Esophagus muscularis mucosa (tissue), 4 donors: ENCODE data around the gene MYH15. TPM values are rescaled to one million over a fixed set of nuclear protein-coding genes. Genes with fewer than 3 reads are reported as not detected.

Source experiments
- DNase-seq: peaks from one replicate; pipeline ENCODE4 v3.0.0-alpha.2; 2017; ENCODE audit errors: extremely low spot score
- H3K27ac ChIP-seq, 4 donors: fragments of 200-600 bp; sonication (generic); replicated peaks in 1 of 4; 1 replicate in 3 of 4; 2 replicates in 1 of 4; pipeline ENCODE4 v1.5.1; 2016 to 2019; ENCODE audit warnings: mild to moderate bottlenecking in 1 of 4
- H3K27me3 ChIP-seq, 4 donors: fragments of 200-600 bp; sonication (generic); one replicate each; pipeline versions ENCODE4 v1.5.1 to v1.6.0; 2016 to 2019
- H3K36me3 ChIP-seq, 4 donors: fragments of 200-600 bp; sonication (generic); one replicate each; pipeline ENCODE4 v1.5.1; 2016 to 2019
- H3K4me1 ChIP-seq, 4 donors: fragments of 200-600 bp; sonication (generic); one replicate each; pipeline ENCODE4 v1.5.1; 2016 to 2019
- H3K4me3 ChIP-seq, 4 donors: fragments of 200-600 bp; sonication (generic); 1 replicate in 2 of 4; 2 replicates in 2 of 4; pipeline ENCODE4 v1.5.1; 2016 to 2019; ENCODE audit warnings: mild to moderate bottlenecking in 4 of 4, moderate library complexity in 1 of 4
- H3K9me3 ChIP-seq, 4 donors: fragments of 200-600 bp; sonication (generic); 1 replicate in 3 of 4; 2 replicates in 1 of 4; pipeline ENCODE4 v1.5.1; 2016 to 2019
- EP300 ChIP-seq: sonication (generic); formaldehyde crosslinking; IDR thresholded peaks from one replicate; pipeline ENCODE4 v1.6.1; 2017; ENCODE audit warnings: antibody characterized with exemption
- POLR2A ChIP-seq: fragments of 450-650 bp; IDR thresholded peaks from one replicate; pipeline ENCODE4 v1.6.1; 2017; ENCODE audit warnings: antibody characterized with exemption, moderate library complexity, mild to moderate bottlenecking, low read depth
- POLR2AphosphoS5 ChIP-seq, 2 donors: sonication (generic); formaldehyde crosslinking; IDR thresholded peaks; one replicate each; pipeline ENCODE4 v1.6.1; 2017; ENCODE audit warnings: antibody characterized with exemption in 2 of 2
- WGBS: methylation state at CpG from one replicate; pipeline ENCODE4 v1.1.5; 2018; 5-methylcytosine and 5-hydroxymethylcytosine counted together
- intact Hi-C: fragments of 100-400 bp; cut with DNase I; formaldehyde crosslinking; loops from one replicate; pipeline ENCODE4 v1.15.1; 2023
- total RNA-seq, 4 donors: library from RNA; depleted of rRNA; stranded (reverse); fragments of >200 nt; gene quantifications; one replicate each; pipeline versions ENCODE4 v1.1.0 to v1.2.1, GENCODE V29; 2016
- TF ChIP-seq, protein P1 (sequence below), 3 experiments: fragments of 200-600 bp in 2 of 3; fragments of 450-650 bp in 1 of 3; sonication (generic) in 2 of 3; IDR thresholded peaks; one replicate each; pipeline ENCODE4 v1.5.1; 2017 to 2019; ENCODE audit warnings: antibody characterized with exemption in 3 of 3, mild to moderate bottlenecking in 2 of 3, moderate library complexity in 1 of 3

The MYH15 gene
- total RNA-seq, 4 donors from 2014 or later: under 0.01 to 0.34 (median 0.12) TPM

DNA sequence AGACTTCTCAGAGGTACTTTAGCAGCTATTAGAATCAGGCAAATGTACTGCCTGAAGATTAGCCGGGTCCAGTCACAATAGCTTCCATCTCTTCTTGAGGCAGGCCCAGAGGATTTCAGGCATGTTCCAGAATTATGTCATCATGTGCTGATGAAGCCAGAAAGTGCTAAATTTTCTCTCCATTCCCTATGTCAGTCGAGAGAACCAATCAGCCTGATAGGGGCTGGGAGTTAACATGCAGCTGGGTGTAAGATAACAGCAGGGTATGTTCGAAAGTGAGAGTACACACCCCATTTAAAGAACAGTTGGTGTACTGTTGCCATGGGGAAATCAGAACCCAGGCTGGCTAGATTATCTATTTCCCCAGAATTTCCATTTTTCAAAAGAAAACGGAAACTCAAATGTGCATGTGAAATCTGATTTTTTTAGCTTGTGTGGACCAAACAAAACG, 48.7 kb downstream of the MYH15 start:
- Histone ChIP-seq H3K4me3 (no peak overlapping the region), H3K27me3 (no peaks in the 10 kb centered on the region), H3K4me1 (no peaks in the 10 kb centered on the region), H3K27ac (no peak overlapping the region), H3K9me3 (no peaks in the 10 kb centered on the region), H3K36me3 (no peaks in the 10 kb centered on the region)
- TF ChIP-seq EP300 (no peak), POLR2AphosphoS5 (IDR thresholded peaks at IDR 0.05) (no peak), POLR2A (no peak)
- TF ChIP-seq, protein P1, sequence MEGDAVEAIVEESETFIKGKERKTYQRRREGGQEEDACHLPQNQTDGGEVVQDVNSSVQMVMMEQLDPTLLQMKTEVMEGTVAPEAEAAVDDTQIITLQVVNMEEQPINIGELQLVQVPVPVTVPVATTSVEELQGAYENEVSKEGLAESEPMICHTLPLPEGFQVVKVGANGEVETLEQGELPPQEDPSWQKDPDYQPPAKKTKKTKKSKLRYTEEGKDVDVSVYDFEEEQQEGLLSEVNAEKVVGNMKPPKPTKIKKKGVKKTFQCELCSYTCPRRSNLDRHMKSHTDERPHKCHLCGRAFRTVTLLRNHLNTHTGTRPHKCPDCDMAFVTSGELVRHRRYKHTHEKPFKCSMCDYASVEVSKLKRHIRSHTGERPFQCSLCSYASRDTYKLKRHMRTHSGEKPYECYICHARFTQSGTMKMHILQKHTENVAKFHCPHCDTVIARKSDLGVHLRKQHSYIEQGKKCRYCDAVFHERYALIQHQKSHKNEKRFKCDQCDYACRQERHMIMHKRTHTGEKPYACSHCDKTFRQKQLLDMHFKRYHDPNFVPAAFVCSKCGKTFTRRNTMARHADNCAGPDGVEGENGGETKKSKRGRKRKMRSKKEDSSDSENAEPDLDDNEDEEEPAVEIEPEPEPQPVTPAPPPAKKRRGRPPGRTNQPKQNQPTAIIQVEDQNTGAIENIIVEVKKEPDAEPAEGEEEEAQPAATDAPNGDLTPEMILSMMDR (IDR thresholded peaks at IDR 0.05): no peak
- 46% methylated on average over 5 of the region's 5 CpGs for WGBS
- no peak for DNase-seq
- intact Hi-C loops: no loop called here

DNA sequence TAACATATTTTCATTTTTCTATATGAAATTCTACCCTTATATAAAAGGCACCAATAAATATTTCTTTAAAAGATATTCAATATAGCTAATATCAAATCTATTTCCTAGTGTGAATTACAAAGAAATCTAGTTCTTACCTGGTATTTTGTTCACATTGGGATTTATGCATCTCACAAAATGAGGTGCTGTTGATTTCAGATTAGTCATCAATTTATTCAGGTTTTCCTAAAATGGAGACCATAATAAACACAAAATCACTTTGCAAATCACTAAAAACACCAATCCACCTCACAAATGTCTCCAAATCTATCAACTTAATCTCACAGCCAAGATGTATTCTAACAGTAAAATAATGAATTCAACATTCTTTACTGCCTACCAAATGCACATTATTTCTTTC, 51.2 kb downstream of the MYH15 start:
- no peaks in the 10 kb centered on the region for H3K9me3 ChIP-seq
- intact Hi-C loops: no loop called here
- no peak for DNase-seq

DNA sequence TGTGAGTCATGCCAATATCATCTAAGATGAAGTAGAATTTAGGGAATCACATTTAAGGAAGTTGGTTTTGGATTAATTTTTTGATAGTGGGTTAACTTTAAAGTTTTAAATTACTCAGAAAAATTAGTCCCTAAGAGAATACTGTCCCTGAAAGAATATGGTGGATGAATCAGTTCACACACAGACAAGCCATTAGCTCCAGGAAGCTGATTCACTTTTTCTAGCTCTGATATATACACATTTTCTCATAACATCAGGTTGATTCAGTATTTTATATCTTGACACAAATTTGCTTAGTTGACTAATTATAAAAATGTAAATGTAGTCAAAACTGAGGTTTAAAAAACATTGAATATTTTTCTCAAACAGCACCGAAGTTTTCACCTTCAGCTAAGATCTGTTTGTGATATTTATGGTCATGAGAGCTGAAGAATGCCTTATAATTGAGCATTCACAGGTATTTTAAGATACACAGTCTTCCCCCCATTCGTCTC, 55.1 kb downstream of the MYH15 start:
- 80% methylated on average over 2 of the region's 2 CpGs for WGBS

More for the DNA sequence above, 51.2 kb downstream of the MYH15 start:
- Histone ChIP-seq H3K4me3 (no peak overlapping the region), H3K36me3 (no peaks in the 10 kb centered on the region), H3K4me1 (no peaks in the 10 kb centered on the region), H3K27ac (no peak overlapping the region), H3K27me3 (no peaks in the 10 kb centered on the region)
- TF ChIP-seq POLR2A: no peak
- TF ChIP-seq POLR2AphosphoS5 (IDR thresholded peaks at IDR 0.05): no peak
- TF ChIP-seq EP300: no peak
- TF ChIP-seq, protein P1 (IDR thresholded peaks at IDR 0.05): no peak

DNA sequence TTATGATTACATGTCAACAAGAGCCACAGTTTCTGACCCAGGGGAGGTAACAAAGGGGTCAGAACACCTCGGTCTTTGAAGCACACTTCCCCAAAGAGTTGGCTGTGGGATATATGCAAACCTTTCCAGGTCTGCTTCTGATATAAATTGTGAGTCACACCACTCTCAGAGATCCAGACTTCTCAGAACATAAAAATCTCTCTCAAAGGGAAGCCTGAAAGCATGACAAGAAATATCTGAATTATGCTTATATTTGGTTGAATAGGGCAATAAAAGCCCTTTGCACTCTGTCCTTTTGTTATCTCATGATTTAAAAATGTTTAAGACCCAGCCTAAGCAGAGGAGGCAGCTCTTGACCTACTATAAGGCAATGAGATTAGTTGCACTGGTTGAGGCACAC, 56.8 kb downstream of the MYH15 start:
- no peaks in the 10 kb centered on the region for H3K27me3 ChIP-seq
- H3K9me3 ChIP-seq: no peaks in the 10 kb centered on the region
- no peaks in the 10 kb centered on the region for H3K36me3 ChIP-seq
- DNase-seq: no peak
- WGBS: 65% methylated on average over 1 of the region's 1 CpG
- H3K4me3 ChIP-seq: no peak overlapping the region
- intact Hi-C loops: no loop called here
- H3K4me1 ChIP-seq: no peaks in the 10 kb centered on the region
- no peak overlapping the region for H3K27ac ChIP-seq
- TF ChIP-seq, protein P1 (IDR thresholded peaks at IDR 0.05): no peak
- TF ChIP-seq EP300 (no peak), POLR2AphosphoS5 (IDR thresholded peaks at IDR 0.05) (no peak), POLR2A (no peak)

More for the DNA sequence above, 55.1 kb downstream of the MYH15 start:
- TF ChIP-seq, protein P1 (IDR thresholded peaks at IDR 0.05): no peak
- TF ChIP-seq POLR2AphosphoS5 (IDR thresholded peaks at IDR 0.05): no peak
- TF ChIP-seq EP300: no peak
- TF ChIP-seq POLR2A: no peak
- no peak overlapping the region for H3K27ac ChIP-seq
- no peaks in the 10 kb centered on the region for H3K27me3 ChIP-seq
- no peak overlapping the region for H3K4me3 ChIP-seq
- no peaks in the 10 kb centered on the region for H3K9me3 ChIP-seq
- no peaks in the 10 kb centered on the region for H3K4me1 ChIP-seq
- no peak for DNase-seq
- no peaks in the 10 kb centered on the region for H3K36me3 ChIP-seq
- intact Hi-C loops: no loop called here

DNA sequence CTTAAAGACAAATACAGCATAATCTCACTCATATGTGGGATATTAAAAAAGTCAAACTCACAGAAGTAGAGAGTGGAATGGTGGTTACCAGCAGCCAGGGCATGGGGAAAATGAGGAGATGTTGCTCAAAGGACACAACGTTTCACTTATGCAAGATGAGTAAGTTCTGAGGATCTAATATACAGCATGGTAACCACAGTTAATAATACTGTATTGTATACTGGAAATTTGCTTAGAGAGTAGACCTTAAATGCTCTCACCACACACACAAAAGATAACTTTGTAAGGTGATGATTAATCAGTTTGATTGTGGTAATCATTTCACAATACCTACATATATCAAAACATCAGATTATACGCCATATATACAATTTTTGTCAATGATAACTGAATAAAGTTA, 60.0 kb downstream of the MYH15 start:
- H3K4me3 ChIP-seq: no peak overlapping the region
- intact Hi-C loops: no loop called here
- DNase-seq: no peak
- WGBS: 54% methylated on average over 2 of the region's 2 CpGs
- H3K36me3 ChIP-seq: no peaks in the 10 kb centered on the region
- no peaks in the 10 kb centered on the region for H3K4me1 ChIP-seq
- TF ChIP-seq EP300 (no peak), POLR2A (no peak)
- TF ChIP-seq, protein P1 (IDR thresholded peaks at IDR 0.05): no peak
- H3K9me3 ChIP-seq: peaks cover 0 to 21% (median 14%) of the 10 kb centered on the region in 4 donors
- no peak overlapping the region for H3K27ac ChIP-seq
- no peaks in the 10 kb centered on the region for H3K27me3 ChIP-seq
